GM10266 (cell line): ENCODE measurements around the gene SPEM1.
"Not testable (repeated sequence)": the region's sequence is repeated elsewhere in the genome, so short reads cannot be mapped to it uniquely, and the experiment has no call there.

ENCODE experiments used
- DNase-seq: peaks from one replicate; pipeline ENCODE4 v3.0.0; 2012; ENCODE audit errors: extremely low spot score
- TF ChIP-seq, protein P1 (sequence below): IDR thresholded peaks from 2 replicates; pipeline ENCODE4 v1.5.1; 2012; ENCODE audit warnings: mild to moderate bottlenecking, low read depth; ENCODE audit not compliant: control insufficient read depth, insufficient read depth; ENCODE audit errors: missing control alignments

The SPEM1 gene

DNA sequence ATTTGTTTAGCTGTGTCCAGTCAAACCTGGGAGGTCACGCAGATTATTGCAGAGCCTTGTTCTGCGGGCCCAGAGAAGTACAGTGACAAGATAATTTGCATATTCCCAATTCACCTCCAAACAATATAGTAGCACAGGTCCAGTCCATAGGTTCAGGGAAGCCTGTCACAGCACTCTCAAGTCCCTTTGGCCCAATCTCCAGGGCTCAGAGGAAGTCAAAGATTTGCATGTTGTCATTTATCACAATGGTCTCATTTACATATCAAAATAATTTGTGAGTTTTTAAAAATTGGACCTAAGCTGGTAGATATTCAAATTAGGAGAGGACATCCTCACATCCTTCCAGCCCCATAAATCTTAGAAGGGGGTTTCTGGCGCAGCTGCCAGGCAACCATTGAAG is 47.4 kb downstream of the SPEM1 start:
- TF ChIP-seq, protein P1, sequence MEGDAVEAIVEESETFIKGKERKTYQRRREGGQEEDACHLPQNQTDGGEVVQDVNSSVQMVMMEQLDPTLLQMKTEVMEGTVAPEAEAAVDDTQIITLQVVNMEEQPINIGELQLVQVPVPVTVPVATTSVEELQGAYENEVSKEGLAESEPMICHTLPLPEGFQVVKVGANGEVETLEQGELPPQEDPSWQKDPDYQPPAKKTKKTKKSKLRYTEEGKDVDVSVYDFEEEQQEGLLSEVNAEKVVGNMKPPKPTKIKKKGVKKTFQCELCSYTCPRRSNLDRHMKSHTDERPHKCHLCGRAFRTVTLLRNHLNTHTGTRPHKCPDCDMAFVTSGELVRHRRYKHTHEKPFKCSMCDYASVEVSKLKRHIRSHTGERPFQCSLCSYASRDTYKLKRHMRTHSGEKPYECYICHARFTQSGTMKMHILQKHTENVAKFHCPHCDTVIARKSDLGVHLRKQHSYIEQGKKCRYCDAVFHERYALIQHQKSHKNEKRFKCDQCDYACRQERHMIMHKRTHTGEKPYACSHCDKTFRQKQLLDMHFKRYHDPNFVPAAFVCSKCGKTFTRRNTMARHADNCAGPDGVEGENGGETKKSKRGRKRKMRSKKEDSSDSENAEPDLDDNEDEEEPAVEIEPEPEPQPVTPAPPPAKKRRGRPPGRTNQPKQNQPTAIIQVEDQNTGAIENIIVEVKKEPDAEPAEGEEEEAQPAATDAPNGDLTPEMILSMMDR: no peak
- no peak for DNase-seq

GRCh38 chr17:7468290-7468689 is 48.2 kb downstream of the SPEM1 start:
- no peak for DNase-seq
- TF ChIP-seq, protein P1: no peak

DNA sequence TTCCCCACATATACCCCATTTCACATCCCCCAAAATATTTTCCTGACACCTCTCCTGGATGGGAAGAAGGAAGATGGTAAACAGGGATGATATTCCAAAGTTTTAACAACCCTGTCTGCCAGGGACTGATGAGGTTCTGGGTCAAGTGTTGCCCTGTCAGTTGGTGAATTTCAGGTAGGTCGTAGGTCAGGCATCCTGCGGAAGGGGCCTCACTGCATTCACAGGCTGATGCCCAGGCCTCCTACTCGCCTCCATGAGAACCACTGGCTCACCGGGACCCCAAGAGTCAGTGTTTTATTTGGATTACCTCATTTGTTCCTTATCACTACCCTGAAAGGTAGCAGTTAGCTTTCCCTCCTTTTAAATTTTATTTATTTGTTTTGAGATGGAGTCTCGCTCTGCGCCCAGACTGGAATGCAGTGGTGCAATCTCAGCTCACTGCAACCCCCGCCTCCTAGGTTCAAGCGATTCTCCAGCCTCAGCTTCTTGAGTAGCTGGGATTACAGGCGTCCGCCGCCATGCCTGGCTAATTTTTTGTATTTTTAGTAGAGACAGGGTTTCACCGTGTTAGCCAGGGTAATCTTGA is 48.8 kb downstream of the SPEM1 start:
- TF ChIP-seq, protein P1: no peak
- no peak for DNase-seq

GRCh38 chr17:7469843-7470242 is 49.7 kb downstream of the SPEM1 start:
- DNase-seq: not testable (repeated sequence)

DNA sequence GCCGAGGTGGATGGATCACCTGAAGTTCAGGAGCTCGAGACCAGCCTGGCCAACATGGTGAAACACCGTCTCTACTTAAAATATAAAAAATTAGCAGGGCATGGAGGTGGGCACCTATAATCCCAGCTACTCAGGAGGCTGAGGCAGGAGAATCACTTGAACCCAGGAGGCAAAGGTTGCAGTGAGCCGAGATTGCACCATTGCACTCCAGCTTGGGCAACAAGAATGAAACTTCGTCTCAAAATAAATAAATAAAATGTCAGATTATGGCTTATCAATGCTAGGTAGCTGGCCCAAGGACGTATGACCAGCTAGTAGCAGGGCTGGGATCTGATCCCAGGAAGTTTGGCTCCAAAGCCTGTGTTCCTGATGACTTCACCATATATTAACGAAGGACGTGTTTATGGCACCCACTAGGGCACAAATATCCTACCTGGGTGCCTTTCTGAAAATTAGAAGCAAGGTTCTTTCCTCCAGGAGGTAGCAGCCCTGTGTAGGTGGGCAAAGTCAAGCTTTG is 50.4 kb downstream of the SPEM1 start:
- DNase-seq: not testable (repeated sequence)
